HEK293 (cell line): ENCODE results near the gene FUT8.
"Not testable (repeated sequence)": the region's sequence is repeated elsewhere in the genome, so short reads cannot be mapped to it uniquely, and the experiment has no call there.

Source experiments
- CTCF ChIA-PET: fragments of 350-600 bp; formaldehyde crosslinking; extraction: SDS; loops from one replicate; lab custom pipeline; 2021; ENCODE audit warnings: antibody characterized with exemption; lab: Yijun Ruan, JAX
- POLR2A ChIA-PET: fragments of 300-600 bp; formaldehyde crosslinking; extraction: SDS; loops from one replicate; lab custom pipeline; 2020; ENCODE audit warnings: antibody characterized with exemption, inconsistent platforms; lab: Yijun Ruan, JAX
- H3K27ac ChIP-seq: fragments of 200-500 bp; sonication (Bioruptor generic); 2 replicates; pipeline ENCODE4 v1.5.1; 2014; ENCODE audit warnings: low read depth, low read length, control low read depth, inconsistent platforms; ENCODE audit errors: extremely low read depth
- H3K36me3 ChIP-seq, 2 experiments: fragments of 200-500 bp in 1 of 2; sonication (Bioruptor generic) in 1 of 2; 1 replicate in 1 of 2; 2 replicates in 1 of 2; pipeline ENCODE4 v1.5.1; 2014 to 2017; ENCODE audit warnings: inconsistent platforms in 2 of 2, low read length in 2 of 2; ENCODE audit not compliant: control insufficient read depth in 2 of 2, insufficient read depth in 1 of 2
- H3K4me1 ChIP-seq: fragments of 200-500 bp; sonication (Bioruptor generic); 2 replicates; pipeline ENCODE4 v1.5.1; 2014; ENCODE audit warnings: mild to moderate bottlenecking, low read length, inconsistent platforms; ENCODE audit not compliant: control insufficient read depth, insufficient read depth
- H3K4me3 ChIP-seq: 2 replicates; pipeline ENCODE4 v1.5.1; 2011; ENCODE audit warnings: low read depth, mild to moderate bottlenecking, control low read depth, low read length, moderate library complexity
- H3K9me3 ChIP-seq: fragments of 200-500 bp; sonication (Bioruptor generic); 2 replicates; pipeline ENCODE4 v1.5.1; 2014; ENCODE audit warnings: low read depth, low read length, inconsistent platforms; ENCODE audit not compliant: control insufficient read depth, insufficient read depth
- ATF2 ChIP-seq: fragments of 450-650 bp; formaldehyde crosslinking; IDR thresholded peaks from 2 replicates; pipeline ENCODE4 v1.5.1; 2016; ENCODE audit warnings: missing biosample characterization, missing genetic modification characterization, low read depth
- BCL11B ChIP-seq: fragments of 450-650 bp; formaldehyde crosslinking; IDR thresholded peaks from 2 replicates; pipeline ENCODE4 v1.5.1; 2016; ENCODE audit warnings: low read depth, missing biosample characterization, missing genetic modification characterization
- OSR2 ChIP-seq: fragments of 450-650 bp; formaldehyde crosslinking; IDR thresholded peaks from 2 replicates; pipeline ENCODE4 v1.5.1; 2016; ENCODE audit warnings: missing biosample characterization, missing genetic modification characterization
- PATZ1 ChIP-seq: fragments of 450-650 bp; formaldehyde crosslinking; IDR thresholded peaks from 2 replicates; pipeline ENCODE4 v1.5.1; 2016; ENCODE audit warnings: missing biosample characterization, missing genetic modification characterization
- PBX3 ChIP-seq: sonication (generic); formaldehyde crosslinking; IDR thresholded peaks from 2 replicates; pipeline ENCODE4 v1.8.1; 2022; ENCODE audit warnings: mild to moderate bottlenecking, moderate library complexity, missing genetic modification reagents
- ZBTB49 ChIP-seq: fragments of 450-650 bp; formaldehyde crosslinking; IDR thresholded peaks from 2 replicates; pipeline ENCODE4 v1.5.1; 2016; ENCODE audit warnings: missing biosample characterization, missing genetic modification characterization, low read depth
- ZNF248 ChIP-seq: fragments of 450-650 bp; formaldehyde crosslinking; IDR thresholded peaks from 2 replicates; pipeline ENCODE4 v1.5.1; 2017; ENCODE audit warnings: missing biosample characterization, missing genetic modification characterization
- ZNF280D ChIP-seq: fragments of 450-650 bp; formaldehyde crosslinking; IDR thresholded peaks from 2 replicates; pipeline ENCODE4 v1.5.1; 2016; ENCODE audit warnings: missing biosample characterization, missing genetic modification characterization
- ZNF366 ChIP-seq: fragments of 450-650 bp; formaldehyde crosslinking; conservative IDR thresholded peaks from 2 replicates; pipeline ENCODE4 v1.5.1; 2016; ENCODE audit warnings: missing biosample characterization, missing genetic modification characterization
- ZNF416 ChIP-seq: fragments of 450-650 bp; formaldehyde crosslinking; IDR thresholded peaks from 2 replicates; pipeline ENCODE4 v1.5.1; 2016; ENCODE audit warnings: missing biosample characterization, missing genetic modification characterization
- ZNF529 ChIP-seq: fragments of 450-650 bp; formaldehyde crosslinking; IDR thresholded peaks from 2 replicates; pipeline ENCODE4 v1.5.1; 2017; ENCODE audit warnings: missing genetic modification characterization, missing biosample characterization; ENCODE audit not compliant: insufficient replicate concordance
- ZNF558 ChIP-seq: fragments of 450-650 bp; formaldehyde crosslinking; IDR thresholded peaks from 2 replicates; pipeline ENCODE4 v1.5.1; 2016; ENCODE audit warnings: missing biosample characterization, missing genetic modification characterization
- ZNF623 ChIP-seq: fragments of 450-650 bp; formaldehyde crosslinking; IDR thresholded peaks from 2 replicates; pipeline ENCODE4 v1.5.1; 2016; ENCODE audit warnings: missing biosample characterization, missing genetic modification characterization
- ZNF629 ChIP-seq: fragments of 450-650 bp; formaldehyde crosslinking; IDR thresholded peaks from 2 replicates; pipeline ENCODE4 v1.5.1; 2017; ENCODE audit warnings: missing biosample characterization, missing genetic modification characterization
- ZNF639 ChIP-seq: fragments of 450-650 bp; formaldehyde crosslinking; IDR thresholded peaks from 2 replicates; pipeline ENCODE4 v1.5.1; 2016; ENCODE audit warnings: missing biosample characterization, missing genetic modification characterization
- ZNF692 ChIP-seq: fragments of 450-650 bp; formaldehyde crosslinking; IDR thresholded peaks from 2 replicates; pipeline ENCODE4 v1.5.1; 2016; ENCODE audit warnings: missing biosample characterization, missing genetic modification characterization
- ZNF747 ChIP-seq: fragments of 450-650 bp; formaldehyde crosslinking; IDR thresholded peaks from 2 replicates; pipeline ENCODE4 v1.5.1; 2016; ENCODE audit warnings: missing biosample characterization, missing genetic modification characterization
- ZXDB ChIP-seq: fragments of 450-650 bp; formaldehyde crosslinking; IDR thresholded peaks from 2 replicates; pipeline ENCODE4 v1.5.1; 2016; ENCODE audit warnings: missing biosample characterization, missing genetic modification characterization

Gene FUT8

GRCh38 chr14:65425885-65426284 lies 13.4 kb downstream of the FUT8 start:
- no peak overlapping the region for H3K4me3 ChIP-seq
- TF ChIP-seq ZNF280D (tag by site-specific recombination) (no peak), BCL11B (tag by site-specific recombination) (no peak), ZNF529 (tag by site-specific recombination) (no peak), ZNF558 (tag by site-specific recombination) (no peak), ZNF416 (tag by site-specific recombination) (no peak), ZNF248 (no peak), PBX3 (no peak), ZNF747 (no peak), ZNF623 (tag by site-specific recombination) (no peak), OSR2 (no peak), ATF2 (tag by site-specific recombination) (no peak), ZNF639 (tag by site-specific recombination) (no peak), ZXDB (tag by site-specific recombination) (no peak), ZNF366 (tag by site-specific recombination) (no peak)
- H3K4me1 ChIP-seq = peaks cover 8% of the 10 kb centered on the region
- no peak overlapping the region for H3K27ac ChIP-seq
- ChIA-PET POLR2A (no interaction called here), CTCF (no interaction called here)
- H3K36me3 ChIP-seq = no peaks in the 10 kb centered on the region
- H3K9me3 ChIP-seq = no peaks in the 10 kb centered on the region

- H3K4me1 ChIP-seq, POLR2A ChIA-PET, H3K27ac ChIP-seq, H3K4me3 ChIP-seq, H3K9me3 ChIP-seq, H3K36me3 ChIP-seq: not testable (repeated sequence)
- CTCF ChIA-PET = interaction anchor here (0.7 kb wide), 1 partner anchor 11 kb away, joined by 3 read pairs; no protein-coding TSS in a partner anchor
Measured at GRCh38 chr14:65426902-65427301, 14.4 kb downstream of the FUT8 start.

GRCh38 chr14:65428691-65429090 lies 16.2 kb downstream of the FUT8 start:
- Histone ChIP-seq H3K4me1 (peaks cover 7% of the 10 kb centered on the region), H3K27ac (no peak overlapping the region), H3K36me3 (no peaks in the 10 kb centered on the region), H3K9me3 (no peaks in the 10 kb centered on the region), H3K4me3 (no peak overlapping the region)
- ChIA-PET CTCF (interaction anchor here (0.6 to 0.7 kb wide), 2 partner anchors 13 to 1494 kb away, joined by 3 read pairs; no protein-coding TSS in a partner anchor), POLR2A (no interaction called here)
- TF ChIP-seq PATZ1 (tag by site-specific recombination) (no peak), ZNF692 (tag by site-specific recombination) (no peak), ZNF629 (tag by site-specific recombination) (no peak), ZBTB49 (tag by site-specific recombination) (no peak)
